ENCODE measurements around the gene BRD3.

The BRD3 gene

GRCh38 chr9:134057751-134058701 is 9.8 kb downstream of the BRD3 start:
- peaks cover 55% of the 10 kb centered on the region for H3K4me1 ChIP-seq (ENCODE audit: insufficient read depth, insufficient read length)
- H3K36me3 ChIP-seq (ENCODE audit: insufficient read depth, insufficient read length, low read length), result peaks cover 72% of the 10 kb centered on the region
- TF ChIP-seq YY1 (IDR thresholded peaks at IDR 0.05; ENCODE audit: insufficient read depth, insufficient read length), result no peak
- TF ChIP-seq SUZ12 (IDR thresholded peaks at IDR 0.05; ENCODE audit: extremely low read depth, insufficient read depth, insufficient read length), result no peak
- no peak for TF ChIP-seq ZNF274 (IDR thresholded peaks at IDR 0.05; ENCODE audit: low read depth, low read length)
- H3K27me3 ChIP-seq (ENCODE audit: insufficient read depth, insufficient read length), result no peaks in the 10 kb centered on the region
- H3K4me3 ChIP-seq (ENCODE audit: insufficient read length, low read depth), result peak overlapping the region; percentile 1
- DNase-seq (ENCODE audit: low read depth, low spot score), result no peak
- H3K9ac ChIP-seq (ENCODE audit: insufficient read length, low read depth), result no peak overlapping the region
- H3K9me3 ChIP-seq (ENCODE audit: insufficient read depth, low read length), result no peaks in the 10 kb centered on the region

DNA sequence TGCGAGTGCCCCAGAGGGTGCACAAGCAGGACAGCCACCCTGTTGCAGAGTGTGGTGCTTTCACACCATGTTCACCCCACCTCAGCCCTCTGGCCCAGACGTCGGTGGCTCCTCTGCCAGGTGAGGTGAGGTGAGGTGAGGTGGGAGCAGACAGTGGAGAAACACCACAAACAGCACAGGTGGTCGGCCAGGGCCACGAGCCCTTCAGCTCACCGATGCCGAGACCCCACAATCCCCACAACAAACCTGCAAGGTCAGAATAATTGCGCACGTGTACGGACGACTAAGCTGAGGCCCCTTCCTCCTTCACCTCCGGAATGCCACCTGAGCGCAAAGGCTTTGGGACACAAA is 10.5 kb downstream of the BRD3 start:
- Histone ChIP-seq H3K27me3 (ENCODE audit: insufficient read depth, insufficient read length) (no peaks in the 10 kb centered on the region), H3K36me3 (ENCODE audit: insufficient read depth, insufficient read length, low read length) (peaks cover 76% of the 10 kb centered on the region), H3K4me3 (ENCODE audit: insufficient read length, low read depth) (no peak overlapping the region), H3K4me1 (ENCODE audit: insufficient read depth, insufficient read length) (peaks cover 53% of the 10 kb centered on the region), H3K9ac (ENCODE audit: insufficient read length, low read depth) (no peak overlapping the region), H3K9me3 (ENCODE audit: insufficient read depth, low read length) (no peaks in the 10 kb centered on the region)
- no peak for TF ChIP-seq SUZ12 (IDR thresholded peaks at IDR 0.05; ENCODE audit: extremely low read depth, insufficient read depth, insufficient read length)
- no peak for DNase-seq (ENCODE audit: low read depth, low spot score)

DNA sequence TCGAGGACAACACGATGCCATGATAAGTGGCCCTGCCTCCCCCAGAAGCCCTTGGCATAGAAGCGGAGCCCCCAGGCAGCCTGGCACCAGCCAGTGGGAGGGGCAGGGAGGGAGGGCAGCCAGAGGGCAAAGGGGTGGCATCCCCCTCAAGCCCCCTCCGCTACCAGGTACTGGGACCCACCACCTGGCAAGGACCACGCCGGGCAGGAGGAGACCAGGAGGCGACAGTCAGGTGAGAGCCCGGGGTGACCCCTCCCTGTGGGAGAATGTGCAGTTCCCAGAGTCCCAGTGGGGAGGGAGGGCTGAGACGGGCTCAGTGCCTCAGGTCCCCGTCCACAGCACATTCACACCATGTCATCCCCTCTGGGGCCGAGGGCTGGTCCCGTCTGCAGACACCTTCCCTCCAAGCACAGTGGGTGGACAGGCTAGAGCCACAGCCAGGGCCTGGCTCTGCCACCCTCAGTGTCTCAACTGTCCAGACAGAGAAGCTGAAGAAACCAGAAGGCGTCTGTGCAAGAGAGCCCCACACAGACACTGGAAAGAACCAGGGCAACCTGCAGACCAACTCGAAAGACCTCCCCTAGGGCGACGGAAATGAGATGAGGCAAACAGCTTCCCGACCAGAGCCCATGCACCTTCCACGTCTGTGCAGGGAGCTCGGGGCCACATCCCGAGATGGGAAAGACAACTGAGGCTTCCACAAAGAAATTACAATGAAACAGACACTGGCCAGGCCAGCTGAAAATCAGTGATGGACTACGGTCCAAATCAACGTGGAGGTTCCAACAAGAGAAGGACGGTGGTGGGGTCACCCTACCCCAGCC is 11.1 kb downstream of the BRD3 start:
- H3K4me3 ChIP-seq (ENCODE audit: insufficient read length, low read depth), result no peak overlapping the region
- no peaks in the 10 kb centered on the region for H3K9me3 ChIP-seq (ENCODE audit: insufficient read depth, low read length)
- TF ChIP-seq SUZ12 (IDR thresholded peaks at IDR 0.05; ENCODE audit: extremely low read depth, insufficient read depth, insufficient read length), result no peak
- no peak for TF ChIP-seq YY1 (IDR thresholded peaks at IDR 0.05; ENCODE audit: insufficient read depth, insufficient read length)
- TF ChIP-seq ZNF274 (IDR thresholded peaks at IDR 0.05; ENCODE audit: low read depth, low read length), result no peak
- H3K9ac ChIP-seq (ENCODE audit: insufficient read length, low read depth), result peak overlapping the region; percentile 50
- DNase-seq (ENCODE audit: low read depth, low spot score), result no peak
- peaks cover 53% of the 10 kb centered on the region for H3K4me1 ChIP-seq (ENCODE audit: insufficient read depth, insufficient read length)
- no peaks in the 10 kb centered on the region for H3K27me3 ChIP-seq (ENCODE audit: insufficient read depth, insufficient read length)
- peaks cover 80% of the 10 kb centered on the region for H3K36me3 ChIP-seq (ENCODE audit: insufficient read depth, insufficient read length, low read length)

DNA sequence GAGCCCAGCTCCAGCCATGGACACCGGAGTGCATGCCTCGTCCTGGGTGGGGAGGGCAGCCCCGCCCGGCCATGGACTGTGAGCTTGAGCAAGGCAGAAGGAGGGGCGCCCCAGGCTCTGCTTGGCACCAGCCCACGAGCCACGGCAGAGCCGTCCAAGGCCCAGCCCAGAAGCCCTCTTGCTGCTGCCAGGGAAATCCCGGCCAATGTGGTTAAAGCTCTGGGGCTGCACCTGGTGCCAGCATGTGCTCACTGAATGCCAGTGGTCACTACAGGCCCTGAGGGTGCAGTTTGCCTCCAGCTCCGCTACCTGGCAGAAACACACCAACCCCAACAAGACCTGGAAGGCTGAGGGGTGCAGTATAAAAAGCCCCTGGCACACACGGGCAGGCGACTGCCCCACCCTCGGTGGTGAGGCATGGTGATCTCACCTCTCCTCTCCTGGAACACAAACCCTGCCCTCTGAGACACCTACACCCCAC is 11.8 kb downstream of the BRD3 start:
- TF ChIP-seq SUZ12 (IDR thresholded peaks at IDR 0.05; ENCODE audit: extremely low read depth, insufficient read depth, insufficient read length) (no peak), YY1 (IDR thresholded peaks at IDR 0.05; ENCODE audit: insufficient read depth, insufficient read length) (no peak)
- Histone ChIP-seq H3K9ac (ENCODE audit: insufficient read length, low read depth) (peak overlapping the region; percentile 26), H3K9me3 (ENCODE audit: insufficient read depth, low read length) (no peaks in the 10 kb centered on the region)

GRCh38 chr9:134054891-134055811 is 12.7 kb downstream of the BRD3 start:
- TF ChIP-seq YY1 (IDR thresholded peaks at IDR 0.05; ENCODE audit: insufficient read depth, insufficient read length) (no peak), ZNF274 (IDR thresholded peaks at IDR 0.05; ENCODE audit: low read depth, low read length) (no peak), SUZ12 (IDR thresholded peaks at IDR 0.05; ENCODE audit: extremely low read depth, insufficient read depth, insufficient read length) (no peak)
- DNase-seq (ENCODE audit: low read depth, low spot score), result no peak
- Histone ChIP-seq H3K27me3 (ENCODE audit: insufficient read depth, insufficient read length) (no peaks in the 10 kb centered on the region), H3K9me3 (ENCODE audit: insufficient read depth, low read length) (no peaks in the 10 kb centered on the region), H3K4me1 (ENCODE audit: insufficient read depth, insufficient read length) (peaks cover 47% of the 10 kb centered on the region), H3K36me3 (ENCODE audit: insufficient read depth, insufficient read length, low read length) (peaks cover 92% of the 10 kb centered on the region), H3K4me3 (ENCODE audit: insufficient read length, low read depth) (no peak overlapping the region), H3K9ac (ENCODE audit: insufficient read length, low read depth) (peak overlapping the region; percentile 26)

More for the DNA sequence above, 11.8 kb downstream of the BRD3 start:
- Histone ChIP-seq H3K27me3 (ENCODE audit: insufficient read depth, insufficient read length) (no peaks in the 10 kb centered on the region), H3K4me1 (ENCODE audit: insufficient read depth, insufficient read length) (peaks cover 48% of the 10 kb centered on the region), H3K4me3 (ENCODE audit: insufficient read length, low read depth) (no peak overlapping the region), H3K36me3 (ENCODE audit: insufficient read depth, insufficient read length, low read length) (peaks cover 84% of the 10 kb centered on the region)
- DNase-seq (ENCODE audit: low read depth, low spot score), result no peak

DNA sequence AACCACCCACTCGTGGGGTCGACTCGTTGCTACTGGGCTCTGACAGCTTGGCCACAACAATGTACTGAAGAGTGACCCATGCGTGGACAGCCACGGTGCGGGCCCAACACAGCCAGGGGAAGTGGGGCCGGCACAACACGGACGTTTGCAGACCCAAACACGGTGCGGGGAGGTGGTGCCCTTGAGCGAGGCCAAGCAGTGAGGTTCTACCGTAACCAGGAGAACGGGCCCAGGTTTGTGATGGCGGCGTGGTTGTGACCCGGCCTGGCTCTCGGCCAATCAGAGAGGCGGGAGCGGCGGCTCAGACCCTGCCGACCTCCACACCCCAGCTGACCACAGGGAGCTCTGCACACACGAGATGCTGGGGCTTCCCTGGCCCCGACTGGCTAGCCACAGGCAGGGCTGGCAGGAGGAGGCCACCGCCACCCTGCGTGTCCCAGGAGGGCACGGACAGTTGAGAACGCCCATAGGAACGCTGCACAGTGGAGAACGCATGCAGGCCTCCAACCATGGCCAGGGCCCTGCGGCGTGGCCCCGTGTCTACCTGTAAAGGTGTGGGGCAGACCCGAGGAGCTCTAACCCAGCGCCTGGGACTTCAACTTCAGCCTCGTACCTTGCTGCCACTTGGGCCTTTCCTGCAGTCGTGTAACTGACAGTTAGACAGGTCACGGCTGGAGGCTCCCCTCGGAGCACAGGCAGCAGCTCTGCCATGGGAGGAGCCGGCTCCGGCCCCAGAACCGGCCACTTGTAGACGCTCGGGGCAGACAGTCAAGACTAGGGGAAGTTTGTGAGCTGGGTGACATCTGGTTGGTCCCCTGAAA is 13.7 kb downstream of the BRD3 start:
- H3K9ac ChIP-seq (ENCODE audit: insufficient read length, low read depth), result no peak overlapping the region
- TF ChIP-seq SUZ12 (IDR thresholded peaks at IDR 0.05; ENCODE audit: extremely low read depth, insufficient read depth, insufficient read length), result no peak
- no peak for TF ChIP-seq ZNF274 (IDR thresholded peaks at IDR 0.05; ENCODE audit: low read depth, low read length)
- no peak for TF ChIP-seq YY1 (IDR thresholded peaks at IDR 0.05; ENCODE audit: insufficient read depth, insufficient read length)

More for the DNA sequence above, 13.7 kb downstream of the BRD3 start:
- no peaks in the 10 kb centered on the region for H3K9me3 ChIP-seq (ENCODE audit: insufficient read depth, low read length)
- no peak for DNase-seq (ENCODE audit: low read depth, low spot score)
- H3K4me1 ChIP-seq (ENCODE audit: insufficient read depth, insufficient read length), result peaks cover 39% of the 10 kb centered on the region
- H3K4me3 ChIP-seq (ENCODE audit: insufficient read length, low read depth), result no peak overlapping the region
- H3K36me3 ChIP-seq (ENCODE audit: insufficient read depth, insufficient read length, low read length), result peaks cover 95% of the 10 kb centered on the region
- H3K27me3 ChIP-seq (ENCODE audit: insufficient read depth, insufficient read length), result no peaks in the 10 kb centered on the region
